Chondrocyte (in vitro differentiated cells): ENCODE data around the gene DCHS2. TPM values are rescaled to one million over a fixed set of nuclear protein-coding genes. Genes with fewer than 3 reads are reported as not detected.
A peak's percentile ranks its signal among the peaks of the same experiment; 100 is the strongest.

Experiments used
- DNase-seq: peaks from one replicate; pipeline ENCODE4 v3.0.0; 2021; ENCODE audit warnings: mixed read lengths, low spot score
- H3K27ac Mint-ChIP-seq: one replicate; pipeline ENCODE4 v1.8.0; 2021; ENCODE audit warnings: mild to moderate bottlenecking, moderate library complexity, mixed read lengths; ENCODE audit not compliant: unreplicated experiment
- H3K27me3 Mint-ChIP-seq: 2 replicates; pipeline ENCODE4 v1.8.0; 2021; ENCODE audit warnings: low read depth, mixed read lengths
- H3K36me3 Mint-ChIP-seq: 2 replicates; pipeline ENCODE4 v1.8.0; 2021; ENCODE audit warnings: low read depth, mixed read lengths
- H3K4me1 Mint-ChIP-seq: 2 replicates; pipeline ENCODE4 v1.8.0; 2021; ENCODE audit warnings: low read depth, mild to moderate bottlenecking, mixed read lengths
- H3K4me3 Mint-ChIP-seq: one replicate; pipeline ENCODE4 v1.8.0; 2021; ENCODE audit warnings: mild to moderate bottlenecking, moderate library complexity, mixed read lengths; ENCODE audit not compliant: unreplicated experiment
- H3K9me3 Mint-ChIP-seq: 2 replicates; pipeline ENCODE4 v1.8.0; 2021; ENCODE audit warnings: low read depth, mixed read lengths
- CTCF ChIP-seq: fragments of 200-600 bp; sonication (generic); IDR thresholded peaks from 2 replicates; pipeline ENCODE4 v1.5.0; 2021; ENCODE audit warnings: antibody characterized with exemption, mild to moderate bottlenecking, moderate library complexity
- total RNA-seq: library from RNA; stranded (reverse); gene quantifications from 3 replicates; pipeline ENCODE4 v1.2.1, GENCODE V29; 2021

Gene DCHS2
- total RNA-seq, 1 donor from 2014 or later: not detected

DNA sequence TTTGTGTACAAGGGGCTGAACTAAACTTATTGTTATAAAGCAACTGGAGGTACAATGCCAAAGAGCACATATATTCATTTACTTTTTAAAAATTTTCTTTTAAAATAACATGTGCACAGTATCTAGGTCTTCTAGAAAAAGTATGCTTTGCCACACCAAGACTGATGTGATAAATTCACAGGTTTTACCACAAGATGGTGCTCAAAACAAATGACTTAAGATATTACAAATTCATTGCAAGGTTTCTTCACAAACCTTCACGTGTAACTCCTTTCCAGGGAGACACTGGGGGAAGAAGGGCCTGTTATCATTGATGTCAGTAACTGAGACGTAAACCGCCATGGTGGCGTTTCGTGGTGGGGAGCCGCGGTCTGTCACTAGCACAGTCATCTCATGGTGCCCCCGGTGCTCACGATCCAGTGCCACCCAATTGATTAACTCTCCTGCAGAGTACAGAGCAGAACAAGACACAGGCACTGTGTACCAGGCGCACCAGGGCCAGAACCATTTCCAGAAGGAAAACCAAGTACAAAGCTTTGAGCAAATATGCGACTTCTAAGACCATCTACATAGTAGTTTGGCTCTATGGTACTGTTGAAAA is 162.2 kb downstream of the DCHS2 start:
- Mint-ChIP-seq H3K4me1 (no peaks in the 10 kb centered on the region), H3K36me3 (no peaks in the 10 kb centered on the region), H3K27ac (no peak overlapping the region), H3K27me3 (peaks cover 22% of the 10 kb centered on the region), H3K9me3 (peaks cover 5% of the 10 kb centered on the region), H3K4me3 (no peak overlapping the region)
- TF ChIP-seq CTCF: peak; percentile 82
- DNase-seq: no peak

- H3K27me3 Mint-ChIP-seq: peaks cover 25% of the 10 kb centered on the region
Measured at GRCh38 chr4:154328030-154328429, 163.6 kb downstream of the DCHS2 start.

GRCh38 chr4:154320521-154320920 is 171.1 kb downstream of the DCHS2 start:
- H3K27ac Mint-ChIP-seq: no peak overlapping the region
- peaks cover 14% of the 10 kb centered on the region for H3K9me3 Mint-ChIP-seq
- no peak overlapping the region for H3K4me3 Mint-ChIP-seq
- peaks cover 3% of the 10 kb centered on the region for H3K36me3 Mint-ChIP-seq
- H3K4me1 Mint-ChIP-seq: no peaks in the 10 kb centered on the region
- DNase-seq: no peak
- H3K27me3 Mint-ChIP-seq: peaks cover 10% of the 10 kb centered on the region
- no peak for TF ChIP-seq CTCF

More at GRCh38 chr4:154328030-154328429, 163.6 kb downstream of the DCHS2 start:
- TF ChIP-seq CTCF: no peak
- H3K27ac Mint-ChIP-seq: no peak overlapping the region
- no peaks in the 10 kb centered on the region for H3K4me1 Mint-ChIP-seq
- H3K36me3 Mint-ChIP-seq: no peaks in the 10 kb centered on the region
- H3K9me3 Mint-ChIP-seq: peaks cover 5% of the 10 kb centered on the region
- no peak overlapping the region for H3K4me3 Mint-ChIP-seq
- DNase-seq: no peak

- peaks cover 3% of the 10 kb centered on the region for H3K36me3 Mint-ChIP-seq
- H3K4me3 Mint-ChIP-seq: no peak overlapping the region
- H3K27ac Mint-ChIP-seq: no peak overlapping the region
- peaks cover 11% of the 10 kb centered on the region for H3K9me3 Mint-ChIP-seq
- no peaks in the 10 kb centered on the region for H3K4me1 Mint-ChIP-seq
- peaks cover 7% of the 10 kb centered on the region for H3K27me3 Mint-ChIP-seq
- no peak for TF ChIP-seq CTCF
- DNase-seq: no peak
Measured at GRCh38 chr4:154319736-154320135, 171.9 kb downstream of the DCHS2 start.

- peaks cover 3% of the 10 kb centered on the region for H3K36me3 Mint-ChIP-seq
- TF ChIP-seq CTCF: no peak
- H3K9me3 Mint-ChIP-seq: peaks cover 11% of the 10 kb centered on the region
- DNase-seq: no peak
- H3K27ac Mint-ChIP-seq: no peak overlapping the region
- peaks cover 4% of the 10 kb centered on the region for H3K27me3 Mint-ChIP-seq
- H3K4me1 Mint-ChIP-seq: peaks cover 5% of the 10 kb centered on the region
- no peak overlapping the region for H3K4me3 Mint-ChIP-seq
Measured at GRCh38 chr4:154317201-154317999, 174.2 kb downstream of the DCHS2 start.
